ENCODE measurements around the gene PEAK1. TPM values are rescaled to one million over a fixed set of nuclear protein-coding genes. Genes with fewer than 3 reads are reported as not detected.

PEAK1 gene
- total RNA-seq, 1 donor from 2014 or later: 10.2 TPM

DNA sequence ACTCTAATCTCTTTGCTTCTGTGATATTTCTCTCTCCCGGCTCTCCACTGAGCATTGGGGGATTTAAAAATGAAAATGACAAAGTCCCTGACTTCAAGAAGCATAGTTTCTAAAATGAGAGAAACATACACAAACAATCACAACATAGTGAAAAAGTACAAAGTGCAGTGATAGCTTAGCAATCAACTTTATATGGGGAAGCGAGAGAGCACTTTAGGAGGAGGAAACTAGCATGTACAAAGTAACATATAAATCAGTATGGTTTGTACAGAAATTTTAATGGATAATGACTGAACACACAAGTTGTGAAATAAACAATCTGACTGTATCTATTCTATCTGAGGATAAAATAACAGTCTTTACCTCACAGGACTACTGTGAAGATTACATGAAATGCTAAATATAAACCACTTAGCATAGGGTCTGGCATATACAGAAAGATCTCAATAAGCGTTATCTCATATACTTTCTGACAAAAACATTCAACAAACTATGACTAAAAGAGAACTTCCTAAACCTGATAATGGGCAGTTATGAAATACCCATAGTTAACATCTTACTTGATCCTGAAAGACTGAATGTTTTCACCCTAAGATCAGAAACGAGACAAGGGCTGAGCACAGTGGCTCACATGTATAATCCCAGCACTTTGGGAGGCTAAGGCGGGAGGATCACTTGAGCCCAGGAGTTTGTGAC, 61.2 kb downstream of the PEAK1 start:
- TF ChIP-seq, protein P1, sequence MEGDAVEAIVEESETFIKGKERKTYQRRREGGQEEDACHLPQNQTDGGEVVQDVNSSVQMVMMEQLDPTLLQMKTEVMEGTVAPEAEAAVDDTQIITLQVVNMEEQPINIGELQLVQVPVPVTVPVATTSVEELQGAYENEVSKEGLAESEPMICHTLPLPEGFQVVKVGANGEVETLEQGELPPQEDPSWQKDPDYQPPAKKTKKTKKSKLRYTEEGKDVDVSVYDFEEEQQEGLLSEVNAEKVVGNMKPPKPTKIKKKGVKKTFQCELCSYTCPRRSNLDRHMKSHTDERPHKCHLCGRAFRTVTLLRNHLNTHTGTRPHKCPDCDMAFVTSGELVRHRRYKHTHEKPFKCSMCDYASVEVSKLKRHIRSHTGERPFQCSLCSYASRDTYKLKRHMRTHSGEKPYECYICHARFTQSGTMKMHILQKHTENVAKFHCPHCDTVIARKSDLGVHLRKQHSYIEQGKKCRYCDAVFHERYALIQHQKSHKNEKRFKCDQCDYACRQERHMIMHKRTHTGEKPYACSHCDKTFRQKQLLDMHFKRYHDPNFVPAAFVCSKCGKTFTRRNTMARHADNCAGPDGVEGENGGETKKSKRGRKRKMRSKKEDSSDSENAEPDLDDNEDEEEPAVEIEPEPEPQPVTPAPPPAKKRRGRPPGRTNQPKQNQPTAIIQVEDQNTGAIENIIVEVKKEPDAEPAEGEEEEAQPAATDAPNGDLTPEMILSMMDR (IDR thresholded peaks at IDR 0.05; ENCODE audit: insufficient read depth, low read length, poor library complexity, severe bottlenecking): no peak
- no peak for DNase-seq (ENCODE audit: low read depth)
- H3K4me3 ChIP-seq (ENCODE audit: low read depth, low read length): no peak overlapping the region
- no peaks in the 10 kb centered on the region for H3K36me3 ChIP-seq (ENCODE audit: control insufficient read depth, insufficient read depth, low read length)
- no peaks in the 10 kb centered on the region for H3K27me3 ChIP-seq (ENCODE audit: control insufficient read depth, insufficient read depth, low read length)

GRCh38 chr15:77356305-77356704, 63.6 kb downstream of the PEAK1 start:
- Histone ChIP-seq H3K27me3 (ENCODE audit: control insufficient read depth, insufficient read depth, low read length) (no peaks in the 10 kb centered on the region), H3K36me3 (ENCODE audit: control insufficient read depth, insufficient read depth, low read length) (no peaks in the 10 kb centered on the region), H3K4me3 (ENCODE audit: low read depth, low read length) (no peak overlapping the region)
- TF ChIP-seq, protein P1 (IDR thresholded peaks at IDR 0.05; ENCODE audit: insufficient read depth, low read length, poor library complexity, severe bottlenecking): no peak
- DNase-seq (ENCODE audit: low read depth): no peak

DNA sequence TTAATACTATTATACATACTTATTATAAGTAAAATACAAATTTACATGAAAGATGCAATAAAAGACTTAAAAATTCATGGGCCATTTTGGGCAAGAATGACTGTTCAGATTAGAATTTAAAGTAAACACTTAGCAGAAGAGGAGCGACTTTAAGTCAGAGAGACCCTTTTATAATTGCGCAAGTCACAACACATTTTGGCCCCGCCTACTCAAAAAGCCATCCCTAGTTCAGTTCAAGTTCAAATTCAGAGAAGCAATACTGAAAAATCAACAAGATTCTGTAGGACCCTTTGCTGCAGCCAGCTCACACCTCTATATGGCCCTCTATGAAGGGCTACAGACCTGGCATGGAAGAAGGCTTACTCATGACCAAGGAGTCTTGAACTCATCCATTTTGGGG, 64.6 kb downstream of the PEAK1 start:
- no peaks in the 10 kb centered on the region for H3K27me3 ChIP-seq (ENCODE audit: control insufficient read depth, insufficient read depth, low read length)
- TF ChIP-seq, protein P1 (IDR thresholded peaks at IDR 0.05; ENCODE audit: insufficient read depth, low read length, poor library complexity, severe bottlenecking): no peak
- DNase-seq (ENCODE audit: low read depth): no peak
- H3K36me3 ChIP-seq (ENCODE audit: control insufficient read depth, insufficient read depth, low read length): no peaks in the 10 kb centered on the region
- H3K4me3 ChIP-seq (ENCODE audit: low read depth, low read length): no peak overlapping the region

- Histone ChIP-seq H3K36me3 (ENCODE audit: control insufficient read depth, insufficient read depth, low read length) (no peaks in the 10 kb centered on the region), H3K4me3 (ENCODE audit: low read depth, low read length) (no peak overlapping the region), H3K27me3 (ENCODE audit: control insufficient read depth, insufficient read depth, low read length) (no peaks in the 10 kb centered on the region)
- TF ChIP-seq, protein P1 (IDR thresholded peaks at IDR 0.05; ENCODE audit: insufficient read depth, low read length, poor library complexity, severe bottlenecking): no peak
- DNase-seq (ENCODE audit: low read depth): no peak
These were observed 65.8 kb downstream of the PEAK1 start for GRCh38 chr15:77354063-77354462.

DNA sequence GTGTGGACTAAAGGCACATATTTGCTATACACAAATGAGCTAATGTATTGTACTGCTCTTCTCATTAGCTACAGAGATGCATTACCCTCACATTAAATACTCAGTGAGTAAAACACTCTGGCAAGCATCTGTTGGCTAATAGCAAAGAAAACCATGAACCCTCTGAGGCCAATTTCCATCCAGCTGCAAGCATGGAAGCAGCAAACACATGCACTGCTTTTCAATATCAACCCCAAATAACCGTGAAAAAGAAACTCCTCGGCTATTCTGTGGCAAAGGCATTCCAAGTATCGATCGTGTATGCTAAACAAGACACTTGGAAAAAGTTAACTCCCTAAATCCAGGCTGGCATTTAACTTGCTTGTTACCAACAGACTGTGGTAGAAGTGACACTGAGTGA, 67.0 kb downstream of the PEAK1 start:
- no peaks in the 10 kb centered on the region for H3K36me3 ChIP-seq (ENCODE audit: control insufficient read depth, insufficient read depth, low read length)
- H3K4me3 ChIP-seq (ENCODE audit: low read depth, low read length): no peak overlapping the region
- H3K27me3 ChIP-seq (ENCODE audit: control insufficient read depth, insufficient read depth, low read length): no peaks in the 10 kb centered on the region
- no peak for DNase-seq (ENCODE audit: low read depth)
- TF ChIP-seq, protein P1 (IDR thresholded peaks at IDR 0.05; ENCODE audit: insufficient read depth, low read length, poor library complexity, severe bottlenecking): no peak

DNA sequence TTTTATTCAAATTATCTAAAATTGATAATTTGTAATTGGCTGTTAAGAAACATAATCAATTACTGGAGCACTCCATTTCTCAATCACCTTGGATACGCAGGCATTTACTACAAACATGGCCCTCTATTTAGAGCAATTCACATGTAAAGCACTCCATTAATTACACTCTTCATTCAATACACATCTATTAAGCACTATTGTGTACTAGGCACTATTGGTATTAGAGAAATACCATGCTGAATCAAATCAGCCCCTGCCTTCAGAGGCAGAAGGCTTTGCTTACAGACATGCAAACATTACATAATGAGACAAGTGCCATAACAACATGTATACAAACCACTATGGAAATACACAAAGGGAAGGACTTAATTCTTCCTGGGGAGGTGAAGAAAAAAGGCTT, 69.1 kb downstream of the PEAK1 start:
- Histone ChIP-seq H3K27me3 (ENCODE audit: control insufficient read depth, insufficient read depth, low read length) (no peaks in the 10 kb centered on the region), H3K4me3 (ENCODE audit: low read depth, low read length) (no peak overlapping the region), H3K36me3 (ENCODE audit: control insufficient read depth, insufficient read depth, low read length) (no peaks in the 10 kb centered on the region)
- no peak for DNase-seq (ENCODE audit: low read depth)
- TF ChIP-seq, protein P1 (IDR thresholded peaks at IDR 0.05; ENCODE audit: insufficient read depth, low read length, poor library complexity, severe bottlenecking): no peak

Data from kidney epithelial cell (primary cell).